ENCODE data around the gene DZIP3. TPM values are rescaled to one million over a fixed set of nuclear protein-coding genes. Genes with fewer than 3 reads are reported as not detected.
A peak's percentile ranks its signal among the peaks of the same experiment; 100 is the strongest.

Gene DZIP3
- total RNA-seq, 1 experiment from 2014 or later: 13.5 TPM

DNA sequence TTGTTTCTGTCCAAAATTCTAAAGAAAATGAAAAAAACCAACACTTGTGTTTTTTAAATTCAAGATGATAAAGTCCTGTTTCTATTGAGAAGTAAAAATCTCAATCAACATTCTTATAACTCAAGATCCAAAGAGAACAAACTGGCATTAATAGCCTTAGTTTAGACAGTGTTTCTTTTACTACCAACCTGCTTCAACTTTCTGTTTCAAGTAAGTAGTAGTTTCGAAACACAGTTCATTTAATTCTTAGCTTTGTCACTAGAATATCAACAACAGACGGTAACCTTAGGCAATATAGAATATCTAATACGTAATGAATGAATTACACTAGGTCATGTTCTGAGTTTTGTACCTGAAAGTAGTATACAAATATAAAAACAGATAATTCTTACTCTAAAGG lies 24.0 kb upstream of the DZIP3 start:
- DNase-seq (ENCODE audit: low read depth in 1 of 2, low spot score in 2 of 2): no peak
- H3K27me3 ChIP-seq (replicated peaks): no peaks in the 10 kb centered on the region
- no peaks in the 10 kb centered on the region for H3K9me3 ChIP-seq (replicated peaks)
- H3K4me1 ChIP-seq (replicated peaks): no peaks in the 10 kb centered on the region
- H3K27ac ChIP-seq: no peak overlapping the region
- H3K36me3 ChIP-seq: peaks cover 46% of the 10 kb centered on the region
- no peak overlapping the region for H3K4me3 ChIP-seq

DNA sequence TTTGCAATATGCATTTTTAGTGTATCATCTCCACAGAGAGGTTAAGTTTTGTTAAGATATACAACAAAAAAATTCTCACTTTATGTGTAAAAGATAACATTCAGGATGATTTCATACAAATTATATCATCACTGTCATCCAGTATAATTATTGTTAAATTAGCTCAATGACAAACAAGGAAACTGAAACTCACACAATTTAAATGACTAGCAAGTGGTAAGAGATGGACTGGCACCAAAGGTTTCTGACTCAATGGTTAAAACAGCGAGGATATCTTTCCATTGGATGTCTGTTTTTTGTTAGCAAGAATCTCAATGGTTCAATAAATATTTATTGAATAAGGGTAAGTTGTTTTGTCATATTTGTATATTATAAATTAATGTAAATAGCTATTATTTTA lies 22.9 kb upstream of the DZIP3 start:
- H3K27me3 ChIP-seq (replicated peaks): no peaks in the 10 kb centered on the region
- no peak overlapping the region for H3K4me3 ChIP-seq
- H3K27ac ChIP-seq: no peak overlapping the region
- H3K36me3 ChIP-seq: peaks cover 44% of the 10 kb centered on the region
- H3K9me3 ChIP-seq (replicated peaks): no peaks in the 10 kb centered on the region
- no peaks in the 10 kb centered on the region for H3K4me1 ChIP-seq (replicated peaks)
- no peak for DNase-seq (ENCODE audit: low read depth in 1 of 2, low spot score in 2 of 2)

DNA sequence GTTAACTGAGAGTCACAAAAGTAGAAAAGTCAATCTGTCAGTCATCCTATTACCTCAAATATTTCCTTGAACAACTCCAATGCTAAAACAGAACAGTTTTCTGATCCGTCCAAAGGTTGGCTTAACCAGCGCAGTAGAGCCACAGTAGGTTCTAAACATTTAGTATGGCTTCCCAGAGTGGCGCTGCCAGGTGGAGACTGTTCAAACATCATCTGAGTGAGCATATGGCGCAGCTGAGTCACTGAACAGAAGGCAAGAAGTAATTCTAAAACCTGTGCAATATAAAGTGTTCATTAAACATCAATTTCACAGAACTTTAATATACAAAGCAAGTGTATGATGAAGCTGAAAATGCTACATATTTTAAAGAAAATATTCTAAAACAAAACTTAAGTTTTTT lies 20.2 kb upstream of the DZIP3 start:
- Histone ChIP-seq H3K4me3 (no peak overlapping the region), H3K4me1 (replicated peaks) (no peaks in the 10 kb centered on the region), H3K36me3 (peaks cover 54% of the 10 kb centered on the region), H3K27ac (no peak overlapping the region), H3K27me3 (replicated peaks) (no peaks in the 10 kb centered on the region), H3K9me3 (replicated peaks) (no peaks in the 10 kb centered on the region)
- no peak for DNase-seq (ENCODE audit: low read depth in 1 of 2, low spot score in 2 of 2)

- DNase-seq (ENCODE audit: low read depth in 1 of 2, low spot score in 2 of 2): no peak
- H3K27ac ChIP-seq: no peak overlapping the region
- peaks cover 90% of the 10 kb centered on the region for H3K36me3 ChIP-seq
These were observed 11.5 kb upstream of the DZIP3 start for GRCh38 chr3:108578064-108578463.

DNA sequence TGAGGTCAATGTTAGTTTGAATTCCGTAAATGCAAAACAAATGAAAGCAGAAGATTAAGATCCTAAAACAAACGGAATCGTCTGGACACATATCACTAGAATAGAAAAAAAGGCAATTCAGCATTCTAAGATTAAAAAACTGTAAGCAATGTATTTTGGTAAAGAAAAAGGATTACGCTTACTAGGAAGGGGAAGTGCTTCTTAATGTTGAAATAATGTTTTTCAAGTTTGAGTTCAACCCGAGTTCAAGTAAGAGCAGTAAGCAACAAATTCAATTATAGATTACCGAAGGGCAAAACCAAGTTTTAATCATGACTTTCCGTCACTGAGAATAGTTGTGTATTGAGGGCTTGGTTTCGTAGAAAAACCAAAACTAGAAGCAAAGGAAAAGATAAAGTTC lies 921 bp upstream of the DZIP3 start:
- Histone ChIP-seq H3K27ac (peak overlapping the region; percentile 95), H3K9me3 (replicated peaks) (no peaks in the 10 kb centered on the region), H3K27me3 (replicated peaks) (no peaks in the 10 kb centered on the region), H3K36me3 (peaks cover 34% of the 10 kb centered on the region), H3K4me3 (peak overlapping the region; percentile 61), H3K4me1 (replicated peaks) (0 out of 2 replicates have a peak, but pooled peaks cover 4% of the 10 kb centered on the region)
- no peak for DNase-seq (ENCODE audit: low read depth in 1 of 2, low spot score in 2 of 2)

More at GRCh38 chr3:108578064-108578463, 11.5 kb upstream of the DZIP3 start:
- Histone ChIP-seq H3K9me3 (replicated peaks) (no peaks in the 10 kb centered on the region), H3K4me1 (replicated peaks) (no peaks in the 10 kb centered on the region), H3K4me3 (no peak overlapping the region), H3K27me3 (replicated peaks) (no peaks in the 10 kb centered on the region)

DNA sequence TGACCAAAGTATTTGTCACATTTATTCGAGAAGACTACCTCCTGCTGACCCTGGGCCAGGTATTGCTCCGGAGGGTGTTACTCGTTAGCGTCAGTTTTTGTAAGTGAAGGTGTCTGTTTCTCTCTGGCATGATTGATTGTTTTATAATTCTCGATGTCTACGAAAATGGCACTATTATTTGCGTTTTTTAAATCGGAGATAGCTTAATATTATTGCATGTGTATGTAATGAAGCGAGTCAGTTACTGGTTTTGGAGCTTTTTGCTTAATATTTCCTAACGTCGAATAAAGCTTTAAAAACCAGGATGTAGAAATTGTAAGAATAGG lies 439 bp downstream of the DZIP3 start:
- H3K27me3 ChIP-seq (replicated peaks): no peaks in the 10 kb centered on the region
- H3K9me3 ChIP-seq (replicated peaks): no peaks in the 10 kb centered on the region
- peak overlapping the region; percentile 95 for H3K27ac ChIP-seq
- 0 out of 2 replicates have a peak, but pooled peaks cover 4% of the 10 kb centered on the region for H3K4me1 ChIP-seq (replicated peaks)
- peak overlapping the region; percentile 61 for H3K4me3 ChIP-seq
- DNase-seq (ENCODE audit: low read depth in 1 of 2, low spot score in 2 of 2): no peak
- peaks cover 20% of the 10 kb centered on the region for H3K36me3 ChIP-seq

- peak overlapping the region; percentile 95 for H3K27ac ChIP-seq
- no peak for DNase-seq (ENCODE audit: low read depth in 1 of 2, low spot score in 2 of 2)
These were observed 938 bp downstream of the DZIP3 start for GRCh38 chr3:108590460-108590859.

GRCh38 chr3:108595321-108595720 lies 5.8 kb downstream of the DZIP3 start:
- Histone ChIP-seq H3K9me3 (replicated peaks) (no peaks in the 10 kb centered on the region), H3K27ac (no peak overlapping the region), H3K4me1 (replicated peaks) (no peaks in the 10 kb centered on the region), H3K4me3 (no peak overlapping the region), H3K27me3 (replicated peaks) (no peaks in the 10 kb centered on the region), H3K36me3 (no peaks in the 10 kb centered on the region)
- DNase-seq (ENCODE audit: low read depth in 1 of 2, low spot score in 2 of 2): no peak

More at GRCh38 chr3:108590460-108590859, 938 bp downstream of the DZIP3 start:
- Histone ChIP-seq H3K27me3 (replicated peaks) (no peaks in the 10 kb centered on the region), H3K4me1 (replicated peaks) (0 out of 2 replicates have a peak, but pooled peaks cover 4% of the 10 kb centered on the region), H3K36me3 (peaks cover 16% of the 10 kb centered on the region), H3K9me3 (replicated peaks) (no peaks in the 10 kb centered on the region), H3K4me3 (peak overlapping the region; percentile 61)

GRCh38 chr3:108598375-108598774 lies 8.9 kb downstream of the DZIP3 start:
- no peak for DNase-seq (ENCODE audit: low read depth in 1 of 2, low spot score in 2 of 2)
- Histone ChIP-seq H3K4me1 (replicated peaks) (no peaks in the 10 kb centered on the region), H3K4me3 (no peak overlapping the region), H3K9me3 (replicated peaks) (no peaks in the 10 kb centered on the region), H3K27me3 (replicated peaks) (no peaks in the 10 kb centered on the region), H3K27ac (no peak overlapping the region), H3K36me3 (no peaks in the 10 kb centered on the region)

DNA sequence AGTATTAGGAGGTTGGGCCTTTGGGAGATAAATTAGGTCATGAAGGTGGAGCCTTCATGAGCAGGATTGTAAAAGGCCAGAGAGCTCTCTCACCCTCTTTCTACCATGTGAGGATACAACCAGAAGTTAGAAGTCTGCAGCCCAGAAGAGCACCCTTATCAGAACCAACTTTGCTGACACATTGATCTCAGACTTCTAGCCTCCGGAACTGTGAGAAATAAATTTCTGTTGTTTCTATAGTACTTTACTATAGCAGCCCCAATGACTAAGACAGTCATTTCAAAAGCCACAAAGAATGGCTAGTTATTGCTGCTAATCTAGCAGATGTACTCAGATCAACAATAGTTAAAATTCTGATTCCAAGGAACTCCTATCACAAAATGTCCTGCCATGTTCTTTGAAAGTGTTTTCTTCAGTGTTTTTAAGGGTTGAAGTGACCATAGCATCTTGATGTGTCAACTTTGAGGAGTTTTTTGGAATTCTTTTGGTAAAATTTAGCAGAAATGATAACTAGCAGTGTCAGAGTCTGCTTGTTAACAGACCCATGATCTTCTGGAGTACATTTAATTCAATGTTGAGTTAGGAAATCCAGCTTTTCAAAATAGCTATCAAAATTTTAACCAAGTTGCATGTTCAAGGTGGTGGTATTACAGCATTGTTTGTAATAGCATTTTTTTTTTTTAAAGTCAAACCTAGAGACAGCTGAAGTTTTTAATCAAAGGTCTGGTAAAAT lies 10.3 kb downstream of the DZIP3 start:
- Histone ChIP-seq H3K4me1 (replicated peaks) (0 out of 2 replicates have a peak, but pooled peaks cover 4% of the 10 kb centered on the region), H3K27me3 (replicated peaks) (no peaks in the 10 kb centered on the region), H3K9me3 (replicated peaks) (no peaks in the 10 kb centered on the region), H3K36me3 (no peaks in the 10 kb centered on the region), H3K27ac (no peak overlapping the region), H3K4me3 (no peak overlapping the region)
- DNase-seq (ENCODE audit: low read depth in 1 of 2, low spot score in 2 of 2): no peak

GRCh38 chr3:108602249-108602934 lies 12.9 kb downstream of the DZIP3 start:
- Histone ChIP-seq H3K4me1 (replicated peaks) (0 out of 2 replicates have a peak, but pooled peaks cover 4% of the 10 kb centered on the region), H3K36me3 (no peaks in the 10 kb centered on the region), H3K27ac (no peak overlapping the region), H3K9me3 (replicated peaks) (no peaks in the 10 kb centered on the region), H3K4me3 (no peak overlapping the region), H3K27me3 (replicated peaks) (no peaks in the 10 kb centered on the region)
- DNase-seq (ENCODE audit: low read depth in 1 of 2, low spot score in 2 of 2): no peak

DNA sequence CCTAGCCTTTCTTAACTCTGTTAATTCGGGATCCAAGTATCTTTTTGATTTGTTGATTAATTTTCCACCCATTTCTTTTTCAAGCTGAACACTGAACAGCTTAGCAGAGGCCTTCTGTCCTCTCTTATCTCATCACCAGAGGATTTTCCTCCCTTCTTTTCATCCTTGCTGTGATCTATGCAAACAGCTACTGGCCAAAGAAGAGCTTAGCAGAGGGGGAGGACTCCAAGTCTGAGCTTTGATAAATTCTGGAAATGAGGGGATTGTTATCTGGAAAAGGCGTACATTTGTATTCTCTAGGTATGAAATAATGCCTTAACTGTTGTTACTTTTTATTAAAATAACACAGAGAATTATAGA lies 13.4 kb downstream of the DZIP3 start:
- no peak for DNase-seq (ENCODE audit: low read depth in 1 of 2, low spot score in 2 of 2)
- H3K27me3 ChIP-seq (replicated peaks): no peaks in the 10 kb centered on the region
- H3K36me3 ChIP-seq: no peaks in the 10 kb centered on the region
- 0 out of 2 replicates have a peak, but pooled peaks cover 4% of the 10 kb centered on the region for H3K4me1 ChIP-seq (replicated peaks)
- H3K4me3 ChIP-seq: no peak overlapping the region
- H3K27ac ChIP-seq: no peak overlapping the region
- H3K9me3 ChIP-seq (replicated peaks): no peaks in the 10 kb centered on the region

DNA sequence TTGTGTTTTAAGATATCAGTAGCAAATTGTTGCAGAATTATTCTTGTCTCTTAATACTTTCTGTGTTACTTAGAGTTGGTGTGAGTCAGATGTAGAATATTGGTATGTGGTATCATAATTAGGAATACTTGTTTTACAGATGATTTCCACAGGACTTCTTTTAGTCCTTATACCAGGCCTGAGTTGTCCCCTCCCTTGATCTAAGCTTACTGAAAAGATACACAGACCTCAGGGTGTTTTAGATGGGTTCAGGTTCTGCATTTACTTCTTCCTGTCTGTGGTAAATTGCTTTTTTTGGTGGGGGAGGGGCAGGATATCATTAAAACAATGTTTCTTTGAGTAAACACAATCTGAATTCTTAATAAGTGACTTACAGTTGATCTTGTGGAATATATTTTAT lies 14.2 kb downstream of the DZIP3 start:
- Histone ChIP-seq H3K4me1 (replicated peaks) (0 out of 2 replicates have a peak, but pooled peaks cover 4% of the 10 kb centered on the region), H3K9me3 (replicated peaks) (no peaks in the 10 kb centered on the region), H3K36me3 (no peaks in the 10 kb centered on the region), H3K27ac (no peak overlapping the region), H3K4me3 (no peak overlapping the region), H3K27me3 (replicated peaks) (no peaks in the 10 kb centered on the region)
- no peak for DNase-seq (ENCODE audit: low read depth in 1 of 2, low spot score in 2 of 2)

- H3K4me3 ChIP-seq: no peak overlapping the region
- H3K4me1 ChIP-seq (replicated peaks): 0 out of 2 replicates have a peak, but pooled peaks cover 4% of the 10 kb centered on the region
- H3K9me3 ChIP-seq (replicated peaks): no peaks in the 10 kb centered on the region
- no peaks in the 10 kb centered on the region for H3K27me3 ChIP-seq (replicated peaks)
- DNase-seq (ENCODE audit: low read depth in 1 of 2, low spot score in 2 of 2): no peak
- H3K27ac ChIP-seq: no peak overlapping the region
- H3K36me3 ChIP-seq: no peaks in the 10 kb centered on the region
These were observed 15.5 kb downstream of the DZIP3 start for GRCh38 chr3:108605028-108605427.
